ACC112 (cell line): ENCODE data around the gene SPINK13.
"Not testable (repeated sequence)": the region's sequence is repeated elsewhere in the genome, so short reads cannot be mapped to it uniquely, and the experiment has no call there.

ENCODE experiments used
- H2AFZ ChIP-seq: fragments of 200-600 bp; sonication (generic); one replicate; pipeline ENCODE4 v1.6.0; 2017; ENCODE audit warnings: antibody characterized with exemption, low read length; ENCODE audit not compliant: unreplicated experiment
- H3K27ac ChIP-seq: fragments of 200-600 bp; sonication (generic); 2 replicates; pipeline ENCODE4 v1.5.1; 2014; ENCODE audit warnings: low read depth, mild to moderate bottlenecking, antibody characterized with exemption, low read length, moderate library complexity
- H3K27me3 ChIP-seq: fragments of 200-600 bp; sonication (generic); 2 replicates; pipeline ENCODE4 v1.6.1; 2014; ENCODE audit warnings: mild to moderate bottlenecking, antibody characterized with exemption, low read length, moderate library complexity, mixed read lengths; ENCODE audit not compliant: insufficient read depth
- H3K36me3 ChIP-seq: fragments of 200-600 bp; sonication (generic); 2 replicates; pipeline ENCODE4 v1.6.1; 2016; ENCODE audit warnings: mild to moderate bottlenecking, antibody characterized with exemption, low read length, moderate library complexity, mixed read lengths; ENCODE audit not compliant: insufficient read depth
- H3K4me1 ChIP-seq: fragments of 200-600 bp; sonication (generic); one replicate; pipeline ENCODE4 v1.6.1; 2016; ENCODE audit warnings: low read length, mixed read lengths; ENCODE audit not compliant: insufficient read depth, unreplicated experiment, control insufficient read depth
- H3K4me3 ChIP-seq: fragments of 200-600 bp; sonication (generic); 2 replicates; pipeline ENCODE4 v1.5.1; 2014; ENCODE audit warnings: mild to moderate bottlenecking, low read depth, low read length
- H3K79me2 ChIP-seq: fragments of 200-600 bp; sonication (generic); one replicate; pipeline ENCODE4 v1.6.0; 2016; ENCODE audit warnings: low read length; ENCODE audit not compliant: control insufficient read depth, unreplicated experiment, insufficient read depth

SPINK13 gene

GRCh38 chr5:148259288-148259687, 9.3 kb upstream of the SPINK13 start:
- Histone ChIP-seq H3K4me3 (no peak overlapping the region), H2AFZ (no peak overlapping the region), H3K79me2 (no peaks in the 10 kb centered on the region), H3K27me3 (peaks cover 3% of the 10 kb centered on the region; the same call in 1 of the 2 replicates), H3K4me1 (no peaks in the 10 kb centered on the region), H3K27ac (no peak overlapping the region), H3K36me3 (no peaks in the 10 kb centered on the region)

GRCh38 chr5:148261221-148261620, 7.4 kb upstream of the SPINK13 start:
- Histone ChIP-seq H2AFZ (no peak overlapping the region), H3K4me1 (no peaks in the 10 kb centered on the region), H3K4me3 (no peak overlapping the region), H3K36me3 (no peaks in the 10 kb centered on the region), H3K79me2 (no peaks in the 10 kb centered on the region), H3K27ac (no peak overlapping the region), H3K27me3 (peaks cover 3% of the 10 kb centered on the region; the same call in 1 of the 2 replicates)

GRCh38 chr5:148267962-148268361, 632 bp upstream of the SPINK13 start:
- H3K4me1 ChIP-seq = peaks cover 8% of the 10 kb centered on the region
- H3K79me2 ChIP-seq = no peaks in the 10 kb centered on the region

GRCh38 chr5:148275129-148275528, 6.5 kb downstream of the SPINK13 start:
- not testable (repeated sequence) for H3K27ac ChIP-seq, H3K4me1 ChIP-seq, H3K79me2 ChIP-seq, H3K36me3 ChIP-seq, H2AFZ ChIP-seq, H3K4me3 ChIP-seq, H3K27me3 ChIP-seq

More at GRCh38 chr5:148267962-148268361, 632 bp upstream of the SPINK13 start:
- Histone ChIP-seq H3K36me3 (no peaks in the 10 kb centered on the region), H3K27ac (no peak overlapping the region), H2AFZ (no peak overlapping the region), H3K27me3 (no peaks in the 10 kb centered on the region), H3K4me3 (no peak overlapping the region)

GRCh38 chr5:148280893-148281292, 12.3 kb downstream of the SPINK13 start:
- not testable (repeated sequence) for H3K4me3 ChIP-seq, H3K79me2 ChIP-seq, H3K27me3 ChIP-seq, H3K36me3 ChIP-seq, H3K4me1 ChIP-seq, H2AFZ ChIP-seq, H3K27ac ChIP-seq

DNA sequence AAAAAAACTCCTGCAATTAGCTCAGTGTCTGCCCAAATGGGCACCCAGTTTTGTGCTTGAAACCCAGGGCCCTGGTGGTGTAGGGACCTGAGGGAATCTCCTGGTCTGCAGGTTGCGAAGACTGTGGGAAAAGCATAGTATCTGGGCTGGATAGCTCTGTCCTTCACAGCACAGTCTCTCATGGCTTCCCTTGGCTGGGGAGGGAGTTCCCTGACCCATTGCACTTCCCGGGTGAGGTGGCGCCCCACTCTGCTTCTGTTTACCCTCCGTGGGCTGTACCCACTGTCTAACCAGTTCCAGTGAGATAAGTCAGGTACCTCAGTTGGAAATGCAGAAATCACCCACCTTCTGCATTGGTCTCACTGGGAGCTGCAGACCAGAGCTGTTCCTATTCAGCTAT, 12.7 kb downstream of the SPINK13 start:
- not testable (repeated sequence) for H3K4me1 ChIP-seq, H3K27ac ChIP-seq, H3K79me2 ChIP-seq, H3K27me3 ChIP-seq, H3K36me3 ChIP-seq, H3K4me3 ChIP-seq, H2AFZ ChIP-seq

GRCh38 chr5:148290271-148291195, 21.9 kb downstream of the SPINK13 start:
- H3K4me1 ChIP-seq = no peaks in the 10 kb centered on the region
- no peak overlapping the region for H2AFZ ChIP-seq
- H3K79me2 ChIP-seq = no peaks in the 10 kb centered on the region
- peaks cover 17% of the 10 kb centered on the region for H3K27me3 ChIP-seq
- H3K36me3 ChIP-seq = no peaks in the 10 kb centered on the region
- no peak overlapping the region for H3K27ac ChIP-seq
- H3K4me3 ChIP-seq = no peak overlapping the region

GRCh38 chr5:148297731-148298130, 29.1 kb downstream of the SPINK13 start:
- H3K4me3 ChIP-seq = no peak overlapping the region
- no peaks in the 10 kb centered on the region for H3K27me3 ChIP-seq
- no peaks in the 10 kb centered on the region for H3K36me3 ChIP-seq
- no peak overlapping the region for H2AFZ ChIP-seq
- no peaks in the 10 kb centered on the region for H3K79me2 ChIP-seq
- no peak overlapping the region for H3K27ac ChIP-seq
- no peaks in the 10 kb centered on the region for H3K4me1 ChIP-seq

DNA sequence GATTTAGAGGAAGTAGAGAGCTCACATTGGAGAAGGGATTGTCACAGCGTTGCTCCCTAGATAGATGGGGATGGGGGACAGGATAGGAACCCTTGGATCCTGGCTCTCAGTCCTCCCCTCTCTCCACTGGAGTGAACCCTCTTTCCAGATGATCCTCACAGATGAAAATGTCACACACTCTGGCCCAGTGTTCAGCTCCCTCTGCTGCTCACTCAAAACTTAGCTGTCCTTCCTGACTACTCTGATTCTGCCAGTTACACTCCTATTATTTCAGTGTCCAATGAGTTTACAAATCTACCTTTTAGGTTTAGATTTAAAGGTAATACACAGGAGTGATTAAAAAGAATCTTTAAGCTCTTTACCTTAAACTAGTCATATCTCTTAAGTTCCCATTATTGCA, 37.9 kb downstream of the SPINK13 start:
- Histone ChIP-seq H2AFZ (no peak overlapping the region), H3K27me3 (no peaks in the 10 kb centered on the region), H3K27ac (no peak overlapping the region), H3K4me3 (no peak overlapping the region), H3K36me3 (no peaks in the 10 kb centered on the region), H3K79me2 (no peaks in the 10 kb centered on the region), H3K4me1 (no peaks in the 10 kb centered on the region)

- Histone ChIP-seq H3K27ac (no peak overlapping the region), H3K4me1 (no peaks in the 10 kb centered on the region), H3K36me3 (no peaks in the 10 kb centered on the region), H2AFZ (no peak overlapping the region), H3K27me3 (no peaks in the 10 kb centered on the region), H3K4me3 (no peak overlapping the region), H3K79me2 (no peaks in the 10 kb centered on the region)
Observed at GRCh38 chr5:148309019-148309418, 40.4 kb downstream of the SPINK13 start.

- H3K4me1 ChIP-seq = no peaks in the 10 kb centered on the region
- H3K27ac ChIP-seq = no peak overlapping the region
- H3K36me3 ChIP-seq = no peaks in the 10 kb centered on the region
- no peak overlapping the region for H3K4me3 ChIP-seq
- H2AFZ ChIP-seq = no peak overlapping the region
- no peaks in the 10 kb centered on the region for H3K27me3 ChIP-seq
- no peaks in the 10 kb centered on the region for H3K79me2 ChIP-seq
Observed at GRCh38 chr5:148309746-148310145, 41.2 kb downstream of the SPINK13 start.
